Activated naive CD4-positive, alpha-beta T cell treated with anti-CD3 and anti-CD28 coated beads for 36 hours (primary cell): ENCODE measurements around the gene DIS3L2. TPM values are rescaled to one million over a fixed set of nuclear protein-coding genes. Genes with fewer than 3 reads are reported as not detected.
"Not testable (repeated sequence)": the region's sequence is repeated elsewhere in the genome, so short reads cannot be mapped to it uniquely, and the experiment has no call there.

Source experiments
- CTCF ChIA-PET: fragments of 350-600 bp; sonication (Branson Sonifier 250); formaldehyde crosslinking; loops from one replicate; lab custom pipeline; 2021; ENCODE audit warnings: antibody characterized with exemption; lab: Charles Lee
- DNase-seq: peaks from one replicate; pipeline ENCODE4 v3.0.0-alpha.2; 2020
- H3K27ac Mint-ChIP-seq: one replicate; pipeline ENCODE4 v1.8.0; 2021; ENCODE audit warnings: mild to moderate bottlenecking, mixed read lengths
- H3K27me3 Mint-ChIP-seq: one replicate; pipeline ENCODE4 v1.8.0; 2021; ENCODE audit warnings: low read depth, mixed read lengths
- H3K36me3 Mint-ChIP-seq: one replicate; pipeline ENCODE4 v1.8.0; 2021; ENCODE audit warnings: low read depth, mixed read lengths
- H3K4me1 Mint-ChIP-seq: one replicate; pipeline ENCODE4 v1.8.0; 2021; ENCODE audit warnings: low read depth, mixed read lengths
- H3K4me3 Mint-ChIP-seq: one replicate; pipeline ENCODE4 v1.8.0; 2021; ENCODE audit warnings: mild to moderate bottlenecking, moderate library complexity, mixed read lengths
- H3K9me3 Mint-ChIP-seq: one replicate; pipeline ENCODE4 v1.8.0; 2021; ENCODE audit warnings: mixed read lengths
- intact Hi-C: fragments of 100-400 bp; cut with micrococcal nuclease; formaldehyde crosslinking; loops from one replicate; pipeline ENCODE4 v1.15.1; 2023
- microRNA-seq: library from miRNA; unstranded; fragments of <30 nt; microRNA quantifications from one replicate; pipeline ENCODE4 v1.2.0, GENCODE V29; 2022; ENCODE audit warnings: borderline microRNAs expressed, borderline replicate concordance
- total RNA-seq, 2 experiments: library from RNA; stranded (reverse); gene quantifications; one replicate each; pipeline ENCODE4 v1.2.3, GENCODE V29; 2021

DIS3L2 gene
- total RNA-seq, 2 experiments from 2014 or later, result 32.4 to 35.3 TPM

- CTCF ChIA-PET, intact Hi-C loops, H3K36me3 Mint-ChIP-seq, H3K4me1 Mint-ChIP-seq, DNase-seq, H3K4me3 Mint-ChIP-seq, H3K9me3 Mint-ChIP-seq, H3K27ac Mint-ChIP-seq: not testable (repeated sequence)
- peaks cover 12% of the 10 kb centered on the region for H3K27me3 Mint-ChIP-seq
These were observed 417.2 kb downstream of the DIS3L2 start, which contains the start of gene ALPP for GRCh38 chr2:232378735-232379151. Gene ALPP (plus strand): TSS chr2:232378751. CDS start chr2:232378803, 52 bp downstream.

GRCh38 chr2:232379610-232380590, 418.4 kb downstream of the DIS3L2 start:
- H3K4me3 Mint-ChIP-seq, DNase-seq, H3K4me1 Mint-ChIP-seq, H3K36me3 Mint-ChIP-seq, H3K27ac Mint-ChIP-seq, H3K9me3 Mint-ChIP-seq, intact Hi-C loops, CTCF ChIA-PET: not testable (repeated sequence)
- peaks cover 24% of the 10 kb centered on the region for H3K27me3 Mint-ChIP-seq

GRCh38 chr2:232381204-232382031, 419.9 kb downstream of the DIS3L2 start:
- H3K27ac Mint-ChIP-seq, CTCF ChIA-PET, H3K36me3 Mint-ChIP-seq, intact Hi-C loops, H3K9me3 Mint-ChIP-seq, H3K4me1 Mint-ChIP-seq: not testable (repeated sequence)
- Mint-ChIP-seq H3K27me3 (peaks cover 38% of the 10 kb centered on the region), H3K4me3 (peak overlapping the region; percentile 54)
- peak; percentile 38 for DNase-seq

- H3K9me3 Mint-ChIP-seq, result no peaks in the 10 kb centered on the region
- H3K27ac Mint-ChIP-seq, result no peak overlapping the region
- intact Hi-C loops, result no loop called here
- H3K36me3 Mint-ChIP-seq, result no peaks in the 10 kb centered on the region
- DNase-seq, result no peak
- no peak overlapping the region for H3K4me3 Mint-ChIP-seq
- CTCF ChIA-PET, result no interaction called here
- H3K27me3 Mint-ChIP-seq, result peaks cover 42% of the 10 kb centered on the region
- peaks cover 4% of the 10 kb centered on the region for H3K4me1 Mint-ChIP-seq
These were observed 421.1 kb downstream of the DIS3L2 start for GRCh38 chr2:232382331-232383225.

GRCh38 chr2:232384466-232384865, 423.0 kb downstream of the DIS3L2 start:
- intact Hi-C loops, result no loop called here
- CTCF ChIA-PET, result no interaction called here
- H3K4me3 Mint-ChIP-seq, result no peak overlapping the region
- H3K27me3 Mint-ChIP-seq, result peaks cover 46% of the 10 kb centered on the region
- no peaks in the 10 kb centered on the region for H3K9me3 Mint-ChIP-seq
- peaks cover 4% of the 10 kb centered on the region for H3K4me1 Mint-ChIP-seq
- DNase-seq, result no peak
- no peaks in the 10 kb centered on the region for H3K36me3 Mint-ChIP-seq
- no peak overlapping the region for H3K27ac Mint-ChIP-seq

GRCh38 chr2:232385058-232385457, 423.5 kb downstream of the DIS3L2 start:
- H3K4me3 Mint-ChIP-seq, H3K36me3 Mint-ChIP-seq, H3K27ac Mint-ChIP-seq, H3K4me1 Mint-ChIP-seq, intact Hi-C loops, H3K9me3 Mint-ChIP-seq, DNase-seq: not testable (repeated sequence)
- H3K27me3 Mint-ChIP-seq, result peaks cover 52% of the 10 kb centered on the region
- CTCF ChIA-PET, result interaction anchor here (1.3 kb wide), 1 partner anchor 43 kb away, joined by 4 read pairs; no protein-coding TSS in a partner anchor

- no peak overlapping the region for H3K27ac Mint-ChIP-seq
- H3K4me3 Mint-ChIP-seq, result no peak overlapping the region
- no peaks in the 10 kb centered on the region for H3K36me3 Mint-ChIP-seq
- H3K4me1 Mint-ChIP-seq, result peaks cover 4% of the 10 kb centered on the region
- H3K27me3 Mint-ChIP-seq, result peaks cover 52% of the 10 kb centered on the region
- intact Hi-C loops, result no loop called here
- H3K9me3 Mint-ChIP-seq, result no peaks in the 10 kb centered on the region
- DNase-seq, result no peak
- CTCF ChIA-PET, result interaction anchor here (0.6 to 1.3 kb wide), 3 partner anchors 42 to 896 kb away, joined by 3 to 6 read pairs (median 4); no protein-coding TSS in a partner anchor
These were observed 424.4 kb downstream of the DIS3L2 start for GRCh38 chr2:232385660-232386489.

- CTCF ChIA-PET, result no interaction called here
- intact Hi-C loops, result no loop called here
- Mint-ChIP-seq H3K27me3 (peaks cover 54% of the 10 kb centered on the region), H3K4me1 (peaks cover 4% of the 10 kb centered on the region), H3K9me3 (no peaks in the 10 kb centered on the region), H3K4me3 (no peak overlapping the region), H3K36me3 (no peaks in the 10 kb centered on the region), H3K27ac (no peak overlapping the region)
- DNase-seq, result no peak
These were observed 424.9 kb downstream of the DIS3L2 start for GRCh38 chr2:232386490-232386739.

Small RNA genes within 50 kb of the gene (microRNA-seq; reads per million reads assigned to microRNA genes)
- not detected for gene MIR562

Other genes starting within 250 kb of the DIS3L2 start
- gene PDE6D, start 180.4 kb upstream of the DIS3L2 start, total RNA-seq, result 10 to 100 TPM; 25.6 to 27.1 TPM
- gene COPS7B, start 175.3 kb upstream of the DIS3L2 start, total RNA-seq, result 10 to 100 TPM; 47.3 to 52.8 TPM
- gene NPPC, start 35.3 kb upstream of the DIS3L2 start, total RNA-seq, result 1 to 10 TPM in 1 of 2 experiments, under 1 TPM in 1; 0.57 to 1.2 TPM